Endometrial microvascular endothelial cells (primary cell): ENCODE data around the gene GYS2. TPM values are rescaled to one million over a fixed set of nuclear protein-coding genes. Genes with fewer than 3 reads are reported as not detected.
"Not testable (repeated sequence)": the region's sequence is repeated elsewhere in the genome, so short reads cannot be mapped to it uniquely, and the experiment has no call there.

ENCODE experiments used
- in situ Hi-C: cut with HindIII; loops from 2 replicates; pipeline ENCODE4 v1.10.0; 2017; ENCODE audit warnings: low sequenced_read_pairs, low pct_unique_long_range_greater_than_20kb; ENCODE audit errors: inconsistent ontology term
- total RNA-seq: library from RNA; depleted of rRNA; stranded (reverse); fragments of >200 nt; gene quantifications from one replicate; pipeline ENCODE4 v1.2.3, GENCODE V29; 2015; ENCODE audit errors: inconsistent ontology term

GYS2 gene
- total RNA-seq, 1 donor from 2014 or later, result not detected

DNA sequence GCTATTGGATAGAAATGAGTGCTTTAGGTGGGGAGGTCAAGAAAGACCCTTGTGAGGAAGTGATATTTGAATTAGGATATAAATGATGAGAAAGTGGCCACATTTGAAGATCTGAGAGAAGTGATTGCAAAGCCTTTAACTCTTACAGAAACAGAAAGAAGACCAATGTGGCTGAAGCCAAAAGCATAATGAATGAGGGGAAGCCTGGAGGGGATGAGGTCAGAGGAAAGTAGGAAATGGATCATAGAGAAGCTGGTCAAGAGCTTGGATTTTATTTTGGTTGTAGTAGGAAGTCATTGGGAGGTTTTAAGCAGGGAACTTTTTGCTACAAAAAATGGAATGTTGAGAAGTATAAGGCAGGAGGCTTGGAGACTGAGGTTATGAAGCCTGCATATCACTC lies 3.5 kb upstream of the GYS2 start:
- in situ Hi-C loops, result no loop called here

DNA sequence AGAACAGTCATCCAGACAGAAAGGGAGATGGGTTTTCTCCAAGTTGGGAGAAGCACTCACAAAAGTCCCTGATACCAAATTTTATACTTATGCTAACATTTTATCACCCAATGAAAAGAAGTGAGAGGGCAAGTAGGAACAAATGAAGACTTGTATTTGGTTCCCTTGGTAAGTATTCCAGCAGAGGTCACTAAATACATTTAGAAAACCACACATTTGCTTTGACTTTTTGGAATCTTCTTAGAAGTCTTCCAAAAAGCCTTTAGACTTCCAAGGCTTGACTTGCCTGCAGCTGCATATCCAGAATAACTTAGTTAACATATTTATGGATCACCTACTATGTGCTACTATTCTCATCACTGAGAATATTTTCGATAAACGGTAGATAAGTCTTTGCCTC lies 3.1 kb upstream of the GYS2 start:
- in situ Hi-C loops, result no loop called here

DNA sequence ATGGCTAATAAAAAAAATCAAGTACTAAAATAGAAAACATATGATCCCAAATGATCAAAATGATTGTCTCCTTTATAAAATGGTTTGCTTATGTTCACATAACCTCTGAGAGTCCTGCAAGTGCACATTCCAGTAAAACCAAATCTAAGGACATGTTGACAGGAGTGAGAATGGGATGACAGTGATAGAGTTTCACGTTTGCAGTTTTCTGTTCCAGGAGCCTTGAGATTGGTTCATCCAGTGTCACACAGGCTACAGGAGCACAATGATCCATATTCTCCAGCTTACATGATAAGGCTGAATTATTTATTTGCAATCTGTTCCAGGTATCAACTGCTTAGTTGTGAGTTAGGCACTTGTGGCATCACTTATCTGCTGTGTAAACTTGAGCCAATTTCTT lies 1.5 kb upstream of the GYS2 start:
- in situ Hi-C loops, result no loop called here

- in situ Hi-C loops, result no loop called here
These were observed 1.9 kb downstream of the GYS2 start for GRCh38 chr12:21602774-21603173.

DNA sequence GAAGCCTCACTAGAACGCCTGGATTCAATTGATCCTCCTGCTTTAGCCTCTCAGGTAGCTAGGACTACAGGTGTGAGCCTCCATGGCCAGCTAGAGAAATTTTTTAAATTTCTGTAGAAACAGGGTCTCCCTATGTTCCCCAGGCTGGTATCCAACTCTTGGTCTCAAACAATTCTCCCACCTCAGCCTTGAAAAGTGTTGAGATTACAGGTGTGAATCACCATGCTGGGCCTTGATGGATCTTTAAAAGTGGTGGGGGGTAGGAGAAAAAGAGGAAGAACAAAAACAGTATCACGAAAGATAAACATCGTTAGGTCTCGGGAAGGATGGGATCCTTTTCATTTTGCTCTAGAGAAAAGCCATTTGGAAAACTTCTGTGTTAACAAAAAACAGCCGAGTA lies 4.5 kb downstream of the GYS2 start:
- in situ Hi-C loops, result no loop called here

- in situ Hi-C loops, result no loop called here
These were observed 5.3 kb downstream of the GYS2 start for GRCh38 chr12:21599143-21599999.

DNA sequence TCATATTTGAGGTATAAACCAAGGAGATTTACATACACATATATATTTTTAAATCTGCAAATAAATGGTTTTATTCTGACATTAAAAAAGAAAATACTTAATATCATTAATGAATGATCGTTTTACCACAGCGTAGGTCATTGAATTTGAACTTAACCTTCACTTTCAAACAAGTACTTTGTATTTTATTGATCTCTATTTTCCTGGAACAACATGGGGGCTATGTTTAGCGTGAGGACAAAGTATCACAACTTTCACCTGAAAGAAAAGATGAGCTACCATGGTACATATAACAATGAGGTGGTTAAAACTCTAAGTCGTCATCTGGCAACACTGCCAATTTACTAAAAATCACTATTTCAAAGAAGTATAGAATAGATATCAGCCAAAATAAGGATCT lies 6.0 kb downstream of the GYS2 start:
- in situ Hi-C loops, result no loop called here

DNA sequence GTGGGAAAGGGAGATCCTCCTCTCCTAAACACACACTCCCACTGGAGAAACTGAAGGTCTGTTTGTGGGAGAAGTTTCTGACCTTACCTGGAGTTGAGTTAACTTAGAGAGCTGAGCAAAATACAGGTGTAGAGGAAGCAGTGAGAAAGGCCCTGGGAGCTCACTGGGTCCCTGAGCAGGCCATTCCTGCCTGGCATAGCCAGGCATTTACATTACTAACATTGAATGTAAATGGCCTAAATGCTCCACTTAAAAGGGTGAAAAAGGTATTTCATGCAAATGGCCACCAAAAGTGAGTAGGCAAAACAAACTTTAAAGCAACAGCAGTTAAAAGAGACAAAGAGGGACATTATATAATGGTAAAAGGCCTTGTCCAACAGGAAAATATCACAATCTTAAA lies 9.3 kb downstream of the GYS2 start:
- in situ Hi-C loops, result not testable (repeated sequence)

DNA sequence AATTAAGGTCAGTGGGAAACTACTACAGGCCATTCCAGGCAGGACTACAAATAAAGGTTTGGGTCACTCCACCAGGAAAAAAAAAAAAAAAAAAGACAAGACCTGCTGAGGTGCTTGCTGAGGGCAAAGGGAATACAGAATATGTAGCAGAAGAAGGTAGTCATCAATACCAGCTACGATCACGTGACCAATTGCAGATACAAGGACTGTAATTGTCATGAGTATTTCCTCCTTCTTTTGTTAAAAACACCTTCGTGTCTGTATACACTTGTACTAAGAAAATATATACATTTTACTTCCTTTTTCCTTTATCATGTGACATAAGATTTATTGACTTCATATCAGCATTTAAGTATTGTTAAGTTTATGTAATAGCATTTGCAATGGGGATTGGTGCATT lies 19.2 kb downstream of the GYS2 start:
- in situ Hi-C loops, result no loop called here

- in situ Hi-C loops, result not testable (repeated sequence)
These were observed 20.1 kb downstream of the GYS2 start for GRCh38 chr12:21584403-21585182.

GRCh38 chr12:21583587-21583986 lies 21.1 kb downstream of the GYS2 start:
- in situ Hi-C loops, result no loop called here

- in situ Hi-C loops, result no loop called here
These were observed 23.7 kb downstream of the GYS2 start for GRCh38 chr12:21580748-21581516.

DNA sequence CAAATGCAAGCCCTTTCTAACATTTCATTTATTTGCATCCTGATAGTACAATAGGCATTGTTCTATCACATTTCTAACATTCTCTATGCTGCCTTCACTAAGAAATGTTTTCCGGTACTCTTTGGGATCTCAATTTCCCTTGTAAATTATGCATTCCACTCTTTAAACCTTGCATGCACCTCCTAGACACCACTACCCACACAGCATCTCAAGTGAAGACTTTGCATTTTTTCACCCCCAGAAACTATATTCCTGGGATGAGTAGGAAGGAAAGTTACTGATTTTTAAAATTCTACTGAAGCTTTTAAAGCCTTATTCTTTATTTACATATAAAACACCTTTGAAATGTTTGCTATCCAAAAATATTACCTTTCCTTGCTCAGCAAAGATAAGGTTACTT lies 27.1 kb downstream of the GYS2 start:
- in situ Hi-C loops, result no loop called here

- in situ Hi-C loops, result no loop called here
These were observed 28.2 kb downstream of the GYS2 start for GRCh38 chr12:21576431-21576830.

DNA sequence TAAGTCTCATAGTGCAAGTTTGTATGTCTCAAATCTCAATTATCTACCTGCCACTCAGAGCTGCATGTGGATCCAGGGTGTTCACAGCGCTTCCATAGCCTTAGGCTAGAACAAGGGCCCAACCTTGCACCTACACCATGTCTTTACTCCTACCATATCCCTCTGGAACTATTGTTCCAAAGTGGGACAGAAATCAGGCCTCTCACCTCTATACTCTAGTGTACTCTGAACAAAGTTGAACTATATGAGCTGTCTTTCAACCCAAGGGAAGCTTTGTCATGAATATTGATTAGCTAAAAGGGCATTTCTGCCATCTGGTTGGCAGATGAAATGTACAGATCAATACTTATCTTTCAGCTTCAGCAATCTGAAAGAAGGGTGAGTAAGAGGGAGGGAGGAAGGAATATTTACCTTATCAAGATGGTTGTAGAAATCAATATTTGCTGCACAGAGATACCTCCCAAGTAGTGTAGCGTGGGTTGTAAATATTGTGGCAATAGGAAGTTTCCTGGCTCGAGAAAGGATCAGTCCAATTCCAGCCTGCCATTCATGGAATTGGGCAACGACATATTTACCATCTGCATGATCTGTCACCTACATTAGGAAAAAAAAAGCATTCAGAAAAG lies 30.8 kb downstream of the GYS2 start:
- in situ Hi-C loops, result no loop called here

GRCh38 chr12:21571046-21571445 lies 33.6 kb downstream of the GYS2 start:
- in situ Hi-C loops, result no loop called here

DNA sequence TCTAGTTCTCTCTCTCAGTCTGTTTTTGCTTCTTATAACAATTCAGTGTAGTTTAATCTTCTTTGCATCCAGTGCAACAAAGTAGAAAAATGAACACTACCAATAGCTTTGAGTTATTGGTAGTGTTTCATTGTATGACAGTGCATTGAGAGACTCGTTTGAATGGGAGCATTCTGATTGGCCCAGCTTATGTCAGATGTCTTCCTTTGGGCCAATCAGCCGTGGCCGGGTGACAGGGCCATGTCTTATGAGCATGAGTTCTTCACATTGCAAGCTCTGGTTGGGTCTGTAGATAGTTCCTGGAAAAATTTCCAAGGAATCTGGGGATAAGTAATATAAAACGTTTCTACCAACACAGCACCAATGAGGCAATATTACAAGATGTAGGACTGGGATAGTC lies 36.5 kb downstream of the GYS2 start:
- in situ Hi-C loops, result no loop called here

DNA sequence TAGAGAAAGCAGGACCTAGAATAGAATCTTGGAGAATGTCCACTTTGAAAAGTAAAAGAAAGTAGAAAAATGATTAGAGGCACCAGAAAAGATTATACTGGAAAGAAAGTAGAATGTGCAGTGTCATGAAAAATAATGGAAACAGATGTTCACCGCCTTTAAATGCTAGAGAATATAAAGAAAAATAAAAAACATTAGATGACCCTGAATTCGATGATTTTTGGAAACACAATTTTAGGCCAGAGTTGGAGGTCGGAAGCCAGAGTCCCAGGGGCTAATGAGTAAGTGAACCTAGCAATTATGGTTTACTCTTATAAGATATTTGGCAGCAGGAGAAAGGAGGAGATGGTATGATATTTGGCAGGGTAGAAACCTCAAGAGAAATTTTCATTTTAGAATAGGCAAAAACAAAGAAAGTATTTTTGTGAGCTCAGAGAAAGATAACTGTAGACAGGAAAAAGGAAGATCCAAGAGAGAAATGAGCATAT lies 37.7 kb downstream of the GYS2 start:
- in situ Hi-C loops, result no loop called here
